Activated CD8-positive, alpha-beta T cell treated with anti-CD3 and anti-CD28 coated beads for 36 hours (primary cell): ENCODE data around the gene TEX51. TPM values are rescaled to one million over a fixed set of nuclear protein-coding genes. Genes with fewer than 3 reads are reported as not detected.

Experiments
- ATAC-seq: fragments of 200-7000 bp; cut with Tn5 transposase; one replicate; pipeline ENCODE4 v1.10.0; 2021; ENCODE audit warnings: mild to moderate bottlenecking, moderate library complexity
- CTCF ChIA-PET: fragments of 350-600 bp; sonication (Branson Sonifier 250); formaldehyde crosslinking; loops from one replicate; lab custom pipeline; 2021; ENCODE audit warnings: antibody characterized with exemption; lab: Charles Lee
- POLR2A ChIA-PET: fragments of 350-600 bp; sonication (Branson Sonifier 250); formaldehyde crosslinking; loops from one replicate; lab custom pipeline; 2021; ENCODE audit warnings: antibody characterized with exemption; lab: Charles Lee
- DNase-seq: peaks from one replicate; pipeline ENCODE4 v3.0.0-alpha.2; 2020
- H3K27ac Mint-ChIP-seq: one replicate; pipeline ENCODE4 v1.8.0; 2021; ENCODE audit warnings: mild to moderate bottlenecking, mixed read lengths
- H3K27me3 Mint-ChIP-seq: one replicate; pipeline ENCODE4 v1.8.0; 2021; ENCODE audit warnings: mixed read lengths
- H3K36me3 Mint-ChIP-seq: one replicate; pipeline ENCODE4 v1.8.0; 2021; ENCODE audit warnings: low read depth, mixed read lengths
- H3K4me1 Mint-ChIP-seq: one replicate; pipeline ENCODE4 v1.8.0; 2021; ENCODE audit warnings: low read depth, mixed read lengths
- H3K4me3 Mint-ChIP-seq: one replicate; pipeline ENCODE4 v1.8.0; 2021; ENCODE audit warnings: mild to moderate bottlenecking, moderate library complexity, mixed read lengths
- H3K9me3 Mint-ChIP-seq: one replicate; pipeline ENCODE4 v1.8.0; 2021; ENCODE audit warnings: mixed read lengths
- intact Hi-C: fragments of 100-400 bp; cut with micrococcal nuclease; formaldehyde crosslinking; loops from one replicate; pipeline ENCODE4 v1.10.0; 2022
- total RNA-seq, 2 experiments: library from RNA; stranded (reverse); gene quantifications; one replicate each; pipeline ENCODE4 v1.2.3, GENCODE V29; 2021
- TF ChIP-seq, protein P1 (sequence below): fragments of 200-600 bp; IDR thresholded peaks from one replicate; pipeline ENCODE4 v1.8.0; 2022; ENCODE audit warnings: antibody characterized with exemption, mild to moderate bottlenecking

Gene TEX51
- total RNA-seq, 2 experiments from 2014 or later: not detected

DNA sequence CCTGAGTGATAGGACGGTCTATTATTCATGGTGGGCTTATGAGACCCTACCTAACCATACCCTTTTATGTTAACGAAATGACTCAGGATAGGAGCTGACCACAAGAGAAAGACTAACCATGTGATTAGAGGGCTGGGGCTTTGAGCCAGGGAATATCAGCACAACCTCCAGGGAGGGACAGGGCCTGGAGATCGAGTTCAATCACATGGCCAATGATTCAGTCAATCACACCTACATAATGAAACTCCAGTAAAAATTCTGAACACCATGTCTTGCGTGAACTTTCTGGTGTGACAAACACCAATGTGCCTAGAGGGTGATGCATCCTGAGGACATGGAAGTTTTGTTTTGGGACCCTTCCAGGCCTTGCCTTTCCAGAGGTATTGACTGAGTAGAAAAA, 2.2 kb upstream of the TEX51 start:
- DNase-seq (no peak), ATAC-seq (no peak)
- no peak overlapping the region for H3K4me3 Mint-ChIP-seq
- no peaks in the 10 kb centered on the region for H3K9me3 Mint-ChIP-seq
- H3K4me1 Mint-ChIP-seq: no peaks in the 10 kb centered on the region
- POLR2A ChIA-PET: no interaction called here
- H3K27me3 Mint-ChIP-seq: no peaks in the 10 kb centered on the region
- no peak overlapping the region for H3K27ac Mint-ChIP-seq
- intact Hi-C loops: no loop called here
- TF ChIP-seq, protein P1, sequence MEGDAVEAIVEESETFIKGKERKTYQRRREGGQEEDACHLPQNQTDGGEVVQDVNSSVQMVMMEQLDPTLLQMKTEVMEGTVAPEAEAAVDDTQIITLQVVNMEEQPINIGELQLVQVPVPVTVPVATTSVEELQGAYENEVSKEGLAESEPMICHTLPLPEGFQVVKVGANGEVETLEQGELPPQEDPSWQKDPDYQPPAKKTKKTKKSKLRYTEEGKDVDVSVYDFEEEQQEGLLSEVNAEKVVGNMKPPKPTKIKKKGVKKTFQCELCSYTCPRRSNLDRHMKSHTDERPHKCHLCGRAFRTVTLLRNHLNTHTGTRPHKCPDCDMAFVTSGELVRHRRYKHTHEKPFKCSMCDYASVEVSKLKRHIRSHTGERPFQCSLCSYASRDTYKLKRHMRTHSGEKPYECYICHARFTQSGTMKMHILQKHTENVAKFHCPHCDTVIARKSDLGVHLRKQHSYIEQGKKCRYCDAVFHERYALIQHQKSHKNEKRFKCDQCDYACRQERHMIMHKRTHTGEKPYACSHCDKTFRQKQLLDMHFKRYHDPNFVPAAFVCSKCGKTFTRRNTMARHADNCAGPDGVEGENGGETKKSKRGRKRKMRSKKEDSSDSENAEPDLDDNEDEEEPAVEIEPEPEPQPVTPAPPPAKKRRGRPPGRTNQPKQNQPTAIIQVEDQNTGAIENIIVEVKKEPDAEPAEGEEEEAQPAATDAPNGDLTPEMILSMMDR: no peak
- no peaks in the 10 kb centered on the region for H3K36me3 Mint-ChIP-seq
- CTCF ChIA-PET: no interaction called here

DNA sequence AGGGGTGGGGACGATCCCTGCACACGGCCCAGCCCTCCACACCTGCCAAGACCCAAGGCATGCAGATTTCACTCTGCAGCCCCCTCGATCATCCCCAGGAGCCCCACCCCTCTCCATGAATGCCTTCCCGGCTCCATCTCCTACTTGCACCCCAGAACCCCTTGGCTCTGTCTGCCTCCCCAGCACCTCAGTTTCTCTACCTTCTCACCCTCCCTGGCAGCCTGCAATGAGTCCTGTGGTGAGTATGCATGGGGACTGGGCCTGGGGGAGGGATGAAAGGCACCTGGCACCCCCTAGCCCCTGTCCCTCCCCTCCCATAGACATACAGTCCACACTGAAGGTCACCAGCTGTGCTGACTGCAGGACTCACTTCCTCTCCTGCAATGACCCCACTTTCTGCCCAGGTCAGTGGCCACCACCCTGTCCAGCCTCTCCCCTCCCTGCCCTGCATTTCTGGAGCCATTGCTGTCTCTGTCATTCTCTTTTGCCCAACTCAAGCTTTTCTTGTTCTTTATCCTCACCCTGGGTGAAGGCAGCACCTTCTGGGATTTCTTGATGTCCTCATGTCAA, 1.0 kb downstream of the TEX51 start:
- no peaks in the 10 kb centered on the region for H3K36me3 Mint-ChIP-seq
- TF ChIP-seq, protein P1: no peak
- ChIA-PET CTCF (no interaction called here), POLR2A (no interaction called here)
- peaks cover 2% of the 10 kb centered on the region for H3K27me3 Mint-ChIP-seq
- no peak overlapping the region for H3K4me3 Mint-ChIP-seq
- no peak for ATAC-seq
- intact Hi-C loops: no loop called here
- H3K4me1 Mint-ChIP-seq: no peaks in the 10 kb centered on the region
- no peak overlapping the region for H3K27ac Mint-ChIP-seq
- DNase-seq: no peak
- peaks cover 2% of the 10 kb centered on the region for H3K9me3 Mint-ChIP-seq

DNA sequence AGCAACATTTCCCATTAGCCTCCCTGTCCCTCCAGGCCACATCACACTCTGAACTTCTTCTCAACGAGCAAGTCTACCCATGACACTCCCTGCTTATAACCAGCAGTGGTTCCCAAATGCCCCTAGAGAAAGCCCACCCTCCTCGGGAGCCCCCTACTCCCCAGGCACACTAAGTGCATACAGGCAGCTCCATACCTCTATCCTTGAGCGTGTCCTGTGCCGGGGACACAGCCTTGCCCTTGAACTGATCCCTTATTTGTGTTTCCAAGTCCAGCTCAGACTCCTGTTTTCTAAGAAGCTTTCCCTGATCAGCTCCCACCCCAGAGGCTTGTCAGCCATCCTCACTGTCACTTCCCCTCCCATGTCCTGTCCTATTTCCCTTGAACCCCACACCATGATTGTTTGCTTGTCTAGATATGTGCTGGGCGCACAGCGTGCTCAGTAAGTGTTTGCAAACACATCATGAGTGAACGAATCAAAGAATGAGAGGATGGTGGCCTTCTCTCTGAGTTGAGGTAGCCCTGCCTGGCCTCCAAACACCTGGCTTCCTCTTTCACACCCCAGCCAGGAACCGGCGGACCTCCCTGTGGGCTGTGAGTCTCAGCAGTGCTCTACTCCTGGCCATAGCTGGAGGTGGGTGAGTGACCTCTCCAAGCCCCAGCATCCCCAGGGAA, 2.1 kb downstream of the TEX51 start:
- ChIA-PET CTCF (no interaction called here), POLR2A (no interaction called here)
- TF ChIP-seq, protein P1: no peak
- DNase-seq (no peak), ATAC-seq (no peak)
- H3K4me3 Mint-ChIP-seq: no peak overlapping the region
- intact Hi-C loops: no loop called here
- peaks cover 3% of the 10 kb centered on the region for H3K27me3 Mint-ChIP-seq
- no peaks in the 10 kb centered on the region for H3K36me3 Mint-ChIP-seq
- H3K9me3 Mint-ChIP-seq: peaks cover 2% of the 10 kb centered on the region
- H3K27ac Mint-ChIP-seq: no peak overlapping the region
- H3K4me1 Mint-ChIP-seq: no peaks in the 10 kb centered on the region

DNA sequence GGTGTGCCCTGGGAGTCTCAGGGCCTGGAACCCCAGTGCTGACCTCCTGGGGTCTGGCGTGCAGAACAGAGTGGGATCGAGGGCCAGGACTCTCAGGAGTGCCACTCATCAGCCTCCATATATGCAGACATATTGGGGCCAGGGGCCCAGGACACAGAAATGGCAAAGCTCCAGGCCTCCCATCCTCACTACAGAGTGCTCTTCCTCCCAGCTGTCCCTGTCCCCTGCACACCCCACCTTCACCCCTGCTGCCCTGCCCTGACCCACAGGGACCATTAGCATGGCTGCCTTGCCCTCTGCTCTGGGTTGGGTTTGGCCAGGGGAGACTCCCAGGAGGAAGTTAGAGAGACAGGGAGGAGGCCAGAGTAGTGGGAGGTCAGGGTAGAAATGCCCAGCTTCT, 2.8 kb downstream of the TEX51 start:
- POLR2A ChIA-PET: no interaction called here
- Mint-ChIP-seq H3K27me3 (peaks cover 3% of the 10 kb centered on the region), H3K27ac (no peak overlapping the region), H3K4me3 (no peak overlapping the region), H3K9me3 (peaks cover 2% of the 10 kb centered on the region), H3K36me3 (no peaks in the 10 kb centered on the region), H3K4me1 (no peaks in the 10 kb centered on the region)
- CTCF ChIA-PET: no interaction called here
- intact Hi-C loops: no loop called here
- ATAC-seq (no peak), DNase-seq (no peak)
- TF ChIP-seq, protein P1: no peak

DNA sequence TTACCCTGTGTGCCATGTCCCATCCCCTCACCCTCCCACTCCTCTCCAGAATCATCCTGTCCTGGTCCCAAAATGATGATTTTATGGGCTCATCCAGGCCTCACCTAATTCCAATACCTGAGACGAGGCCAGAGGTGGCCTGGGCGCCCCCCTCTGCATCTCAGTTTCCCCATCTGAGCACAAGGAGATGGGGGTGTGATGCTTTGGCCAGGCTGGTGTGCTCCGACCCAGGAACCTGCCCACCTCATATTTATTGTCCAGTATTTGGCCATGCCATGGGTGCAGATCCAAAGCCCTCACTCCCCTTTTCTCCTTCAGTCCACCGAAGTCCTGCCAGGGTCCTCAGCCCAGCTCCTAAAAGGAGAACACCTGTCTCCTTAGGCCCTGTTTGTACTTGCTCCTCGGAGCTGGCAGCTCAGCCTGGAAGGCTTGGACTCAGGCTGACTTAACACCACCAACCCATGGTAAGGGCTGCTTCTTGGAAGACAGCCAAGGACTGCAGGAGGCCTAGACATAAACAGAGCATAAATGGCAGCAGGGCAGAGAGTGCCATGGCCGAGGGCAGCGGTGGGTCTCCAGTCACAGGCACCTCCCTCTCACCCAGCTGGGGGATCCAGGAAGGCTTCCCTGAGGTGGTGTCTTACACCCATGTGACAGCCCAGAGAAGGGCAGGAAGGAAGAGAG, 3.6 kb downstream of the TEX51 start:
- intact Hi-C loops: no loop called here

More for the DNA sequence above, 3.6 kb downstream of the TEX51 start:
- POLR2A ChIA-PET: no interaction called here
- no peak for DNase-seq
- Mint-ChIP-seq H3K27ac (no peak overlapping the region), H3K36me3 (no peaks in the 10 kb centered on the region), H3K4me1 (no peaks in the 10 kb centered on the region), H3K9me3 (peaks cover 2% of the 10 kb centered on the region), H3K27me3 (peaks cover 3% of the 10 kb centered on the region), H3K4me3 (no peak overlapping the region)
- CTCF ChIA-PET: no interaction called here
- TF ChIP-seq, protein P1: no peak
- ATAC-seq: no peak
